ENCODE measurements around the gene POLD3. TPM values are rescaled to one million over a fixed set of nuclear protein-coding genes. Genes with fewer than 3 reads are reported as not detected.

POLD3 gene
- total RNA-seq, 1 experiment from 2014 or later = 18.9 TPM

DNA sequence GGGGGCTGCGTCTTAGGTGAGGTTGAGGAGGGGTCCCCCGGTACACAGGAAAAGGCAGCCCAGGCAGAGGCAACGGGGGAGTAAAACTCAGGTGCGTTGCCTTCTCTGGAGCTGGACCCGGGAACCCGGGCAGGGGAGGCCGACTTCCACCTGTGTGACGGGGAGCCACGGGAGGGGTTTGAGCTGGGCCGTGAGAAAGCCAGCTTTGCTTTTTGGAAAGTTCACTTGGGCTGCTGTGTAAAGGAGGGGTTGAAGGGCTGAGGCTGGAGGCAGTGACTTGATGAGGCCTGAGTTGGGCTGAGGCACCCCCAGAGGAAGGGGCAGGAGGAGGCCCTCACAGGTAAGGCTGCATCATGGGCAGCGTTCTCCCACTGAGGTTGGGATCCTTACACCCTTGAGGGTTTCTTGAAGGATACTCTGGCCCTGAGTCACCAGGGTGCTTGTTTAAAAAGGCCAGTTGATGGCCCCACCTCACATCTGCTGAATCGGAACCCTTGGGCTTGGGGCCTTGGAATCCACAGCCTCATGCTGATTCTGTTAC, 91.6 kb downstream of the POLD3 start (continued):
- TF ChIP-seq ZBTB33 (IDR thresholded peaks at IDR 0.05; ENCODE audit: extremely low read depth, insufficient replicate concordance, low read length) = no peak
- TF ChIP-seq FOSL1 (IDR thresholded peaks at IDR 0.05; ENCODE audit: low read depth) = no peak

GRCh38 chr11:74684661-74685060, 92.3 kb downstream of the POLD3 start:
- CTCF ChIA-PET = no interaction called here
- no peak overlapping the region for H3K27ac ChIP-seq (ENCODE audit: low read depth, low read length)
- H3K79me2 ChIP-seq (ENCODE audit: insufficient read depth, low read length) = no peaks in the 10 kb centered on the region
- H3K4me2 ChIP-seq (ENCODE audit: low read length) = no peak overlapping the region
- no peak overlapping the region for H2AFZ ChIP-seq (ENCODE audit: low read depth, low read length, poor library complexity, severe bottlenecking)
- ATAC-seq = no peak
- no TSS peak for BruUV-seq (replicated peaks)
- peaks cover 0 to 9% of the 10 kb centered on the region in 2 experiments; a peak in 1 of 4 replicates for H3K4me1 ChIP-seq (ENCODE audit: control insufficient read depth in 1 of 2, insufficient read depth in 2 of 2, low read length in 2 of 2)
- no peaks in the 10 kb centered on the region for H3K36me3 ChIP-seq (ENCODE audit: control insufficient read depth in 1 of 2, insufficient read depth in 2 of 2, low read length in 2 of 2)
- DNase-seq (ENCODE audit: low read depth, low spot score) = no peak
- no peaks in the 10 kb centered on the region for H3K9me2 ChIP-seq (ENCODE audit: insufficient read depth)
- H3K27me3 ChIP-seq (ENCODE audit: insufficient read depth, low read length) = no peaks in the 10 kb centered on the region
- no peak overlapping the region for H3K4me3 ChIP-seq (replicated peaks in 1 of 2; ENCODE audit: low read depth in 1 of 2, low read length in 2 of 2)
- no peaks in the 10 kb centered on the region for H3K9me3 ChIP-seq (ENCODE audit: control insufficient read depth in 1 of 2, insufficient read depth in 1 of 2, low read depth in 1 of 2, low read length in 2 of 2)
- H3K9ac ChIP-seq (ENCODE audit: low read length) = no peak overlapping the region
- POLR2A ChIA-PET = no interaction called here
- RAD21 ChIA-PET (ENCODE audit: low non-redundant PET in 1 of 2, low total read pairs in 2 of 2, uncharacterized antibody in 2 of 2, unreplicated experiment in 2 of 2) = no interaction called here
- H4K20me1 ChIP-seq (ENCODE audit: insufficient read depth) = no peaks in the 10 kb centered on the region
- intact Hi-C loops (cut with micrococcal nuclease) = no loop called here
- TF ChIP-seq SP1 (IDR thresholded peaks at IDR 0.05; ENCODE audit: low read depth) (no peak), SIN3A (IDR thresholded peaks at IDR 0.05; ENCODE audit: low read depth) (no peak), CBX3 (IDR thresholded peaks at IDR 0.05; ENCODE audit: low read depth) (no peak), FOSL1 (IDR thresholded peaks at IDR 0.05; ENCODE audit: low read depth) (no peak), JUND (IDR thresholded peaks at IDR 0.05) (no peak), POLR2AphosphoS5 (IDR thresholded peaks at IDR 0.05; ENCODE audit: low read depth, low read length) (no peak), RAD21 (IDR thresholded peaks at IDR 0.05; ENCODE audit: low read depth) (no peak), CEBPB (IDR thresholded peaks at IDR 0.05; ENCODE audit: low read depth) (no peak), TCF7L2 (IDR thresholded peaks at IDR 0.05; ENCODE audit: borderline replicate concordance, extremely low read depth, insufficient read depth, insufficient read length) (no peak), ELF1 (IDR thresholded peaks at IDR 0.05; ENCODE audit: borderline replicate concordance, low read depth) (no peak), ZNF274 (IDR thresholded peaks at IDR 0.05; ENCODE audit: low read depth, low read length) (no peak), REST (IDR thresholded peaks at IDR 0.05; ENCODE audit: low read depth) (no peak), EGR1 (IDR thresholded peaks at IDR 0.05; ENCODE audit: low read depth) (no peak)
- TF ChIP-seq, protein P1, sequence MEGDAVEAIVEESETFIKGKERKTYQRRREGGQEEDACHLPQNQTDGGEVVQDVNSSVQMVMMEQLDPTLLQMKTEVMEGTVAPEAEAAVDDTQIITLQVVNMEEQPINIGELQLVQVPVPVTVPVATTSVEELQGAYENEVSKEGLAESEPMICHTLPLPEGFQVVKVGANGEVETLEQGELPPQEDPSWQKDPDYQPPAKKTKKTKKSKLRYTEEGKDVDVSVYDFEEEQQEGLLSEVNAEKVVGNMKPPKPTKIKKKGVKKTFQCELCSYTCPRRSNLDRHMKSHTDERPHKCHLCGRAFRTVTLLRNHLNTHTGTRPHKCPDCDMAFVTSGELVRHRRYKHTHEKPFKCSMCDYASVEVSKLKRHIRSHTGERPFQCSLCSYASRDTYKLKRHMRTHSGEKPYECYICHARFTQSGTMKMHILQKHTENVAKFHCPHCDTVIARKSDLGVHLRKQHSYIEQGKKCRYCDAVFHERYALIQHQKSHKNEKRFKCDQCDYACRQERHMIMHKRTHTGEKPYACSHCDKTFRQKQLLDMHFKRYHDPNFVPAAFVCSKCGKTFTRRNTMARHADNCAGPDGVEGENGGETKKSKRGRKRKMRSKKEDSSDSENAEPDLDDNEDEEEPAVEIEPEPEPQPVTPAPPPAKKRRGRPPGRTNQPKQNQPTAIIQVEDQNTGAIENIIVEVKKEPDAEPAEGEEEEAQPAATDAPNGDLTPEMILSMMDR (IDR thresholded peaks at IDR 0.05 in 2 of 3, conservative IDR thresholded peaks at IDR 0.05 in 1 of 3; ENCODE audit: borderline replicate concordance in 1 of 3, insufficient read depth in 1 of 3, low read depth in 2 of 3, low read length in 2 of 3) = no peak
- TF ChIP-seq, protein P2, sequence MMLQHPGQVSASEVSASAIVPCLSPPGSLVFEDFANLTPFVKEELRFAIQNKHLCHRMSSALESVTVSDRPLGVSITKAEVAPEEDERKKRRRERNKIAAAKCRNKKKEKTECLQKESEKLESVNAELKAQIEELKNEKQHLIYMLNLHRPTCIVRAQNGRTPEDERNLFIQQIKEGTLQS (IDR thresholded peaks at IDR 0.05) = no peak
